Transverse colon (tissue), 3 donors: Measurements from ENCODE around the gene ZNF500.

Experiments
- POLR2A ChIP-seq: fragments of 450-650 bp; IDR thresholded peaks from one replicate; pipeline ENCODE4 v1.6.1; 2016; ENCODE audit warnings: antibody characterized with exemption, mild to moderate bottlenecking, moderate library complexity
- TF ChIP-seq, protein P1 (sequence below), 5 experiments: fragments of 200-600 bp in 3 of 5; fragments of 450-650 bp in 2 of 5; sonication (generic) in 3 of 5; IDR thresholded peaks; 1 replicate in 2 of 5; 2 replicates in 3 of 5; pipeline ENCODE4 v1.5.1; 2016 to 2017; ENCODE audit warnings: antibody characterized with exemption in 5 of 5, inconsistent platforms in 3 of 5, mild to moderate bottlenecking in 2 of 5, moderate library complexity in 1 of 5

GRCh38 chr16:4747906-4748681 is 18.9 kb downstream of the ZNF500 start:
- TF ChIP-seq, protein P1, sequence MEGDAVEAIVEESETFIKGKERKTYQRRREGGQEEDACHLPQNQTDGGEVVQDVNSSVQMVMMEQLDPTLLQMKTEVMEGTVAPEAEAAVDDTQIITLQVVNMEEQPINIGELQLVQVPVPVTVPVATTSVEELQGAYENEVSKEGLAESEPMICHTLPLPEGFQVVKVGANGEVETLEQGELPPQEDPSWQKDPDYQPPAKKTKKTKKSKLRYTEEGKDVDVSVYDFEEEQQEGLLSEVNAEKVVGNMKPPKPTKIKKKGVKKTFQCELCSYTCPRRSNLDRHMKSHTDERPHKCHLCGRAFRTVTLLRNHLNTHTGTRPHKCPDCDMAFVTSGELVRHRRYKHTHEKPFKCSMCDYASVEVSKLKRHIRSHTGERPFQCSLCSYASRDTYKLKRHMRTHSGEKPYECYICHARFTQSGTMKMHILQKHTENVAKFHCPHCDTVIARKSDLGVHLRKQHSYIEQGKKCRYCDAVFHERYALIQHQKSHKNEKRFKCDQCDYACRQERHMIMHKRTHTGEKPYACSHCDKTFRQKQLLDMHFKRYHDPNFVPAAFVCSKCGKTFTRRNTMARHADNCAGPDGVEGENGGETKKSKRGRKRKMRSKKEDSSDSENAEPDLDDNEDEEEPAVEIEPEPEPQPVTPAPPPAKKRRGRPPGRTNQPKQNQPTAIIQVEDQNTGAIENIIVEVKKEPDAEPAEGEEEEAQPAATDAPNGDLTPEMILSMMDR (IDR thresholded peaks at IDR 0.05) = no peak
- TF ChIP-seq POLR2A = no peak
